Loucy (cell line): Measurements from ENCODE around the gene MRPL2.
"Not testable (repeated sequence)": the region's sequence is repeated elsewhere in the genome, so short reads cannot be mapped to it uniquely, and the experiment has no call there.

Source experiments
- H2AFZ ChIP-seq: fragments of 200-600 bp; sonication (generic); 2 replicates; pipeline ENCODE4 v1.6.0; 2016; ENCODE audit warnings: antibody characterized with exemption, mild to moderate bottlenecking, low read length, moderate library complexity
- H3F3A ChIP-seq: fragments of 200-600 bp; 2 replicates; pipeline ENCODE4 v1.6.0; 2016; ENCODE audit warnings: antibody characterized with exemption, low read depth, mild to moderate bottlenecking
- H3K27me3 ChIP-seq: fragments of 200-600 bp; sonication (generic); 2 replicates; pipeline ENCODE4 v1.6.1; 2014; ENCODE audit warnings: low read length, mild to moderate bottlenecking; ENCODE audit not compliant: insufficient read depth, poor library complexity, severe bottlenecking
- H3K36me3 ChIP-seq: fragments of 200-600 bp; sonication (generic); 2 replicates; pipeline ENCODE4 v1.6.1; 2016; ENCODE audit warnings: low read length; ENCODE audit not compliant: insufficient read depth
- H3K4me1 ChIP-seq: fragments of 200-600 bp; sonication (generic); 2 replicates; pipeline ENCODE4 v1.5.1; 2014; ENCODE audit warnings: low read length, mild to moderate bottlenecking; ENCODE audit not compliant: insufficient read depth, poor library complexity, severe bottlenecking
- H3K4me2 ChIP-seq: fragments of 200-600 bp; sonication (generic); 2 replicates; pipeline ENCODE4 v1.6.0; 2014; ENCODE audit warnings: antibody characterized with exemption, low read length, low read depth, mild to moderate bottlenecking; ENCODE audit not compliant: poor library complexity, severe bottlenecking
- H3K4me3 ChIP-seq: fragments of 200-600 bp; sonication (generic); 2 replicates; pipeline ENCODE4 v1.5.1; 2014; ENCODE audit warnings: low read length, mild to moderate bottlenecking, mixed read lengths; ENCODE audit not compliant: poor library complexity, severe bottlenecking
- H3K79me2 ChIP-seq: fragments of 200-600 bp; sonication (generic); 2 replicates; pipeline ENCODE4 v1.6.1; 2014; ENCODE audit warnings: low read length; ENCODE audit not compliant: insufficient read depth
- H3K9ac ChIP-seq: fragments of 200-600 bp; sonication (generic); 2 replicates; pipeline ENCODE4 v1.6.0; 2014; ENCODE audit warnings: mild to moderate bottlenecking, low read depth, low read length, moderate library complexity; ENCODE audit not compliant: poor library complexity, severe bottlenecking
- H3K9me2 ChIP-seq: fragments of 200-600 bp; sonication (generic); replicated peaks from 2 replicates; pipeline ENCODE4 v1.6.1; 2016; ENCODE audit warnings: low read depth, low read length, mixed read lengths
- H3K9me3 ChIP-seq: fragments of 200-600 bp; sonication (generic); 2 replicates; pipeline ENCODE4 v1.6.1; 2014; ENCODE audit warnings: mild to moderate bottlenecking, antibody characterized with exemption, low read length, low read depth; ENCODE audit not compliant: insufficient read depth
- H4K20me1 ChIP-seq: fragments of 200-600 bp; sonication (generic); 2 replicates; pipeline ENCODE4 v1.6.0; 2014; ENCODE audit warnings: antibody characterized with exemption, low read length, mild to moderate bottlenecking; ENCODE audit not compliant: insufficient read depth, poor library complexity, severe bottlenecking
- EZH2phosphoT487 ChIP-seq: fragments of 200-600 bp; IDR thresholded peaks from 2 replicates; pipeline ENCODE4 v1.6.1; 2018; ENCODE audit warnings: antibody characterized with exemption, mild to moderate bottlenecking, moderate library complexity, borderline replicate concordance
- TF ChIP-seq, protein P1 (sequence below): fragments of 200-600 bp; sonication (generic); conservative IDR thresholded peaks from 2 replicates; pipeline ENCODE4 v1.5.1; 2014; ENCODE audit warnings: mild to moderate bottlenecking, antibody characterized with exemption, low read length

The MRPL2 gene

DNA sequence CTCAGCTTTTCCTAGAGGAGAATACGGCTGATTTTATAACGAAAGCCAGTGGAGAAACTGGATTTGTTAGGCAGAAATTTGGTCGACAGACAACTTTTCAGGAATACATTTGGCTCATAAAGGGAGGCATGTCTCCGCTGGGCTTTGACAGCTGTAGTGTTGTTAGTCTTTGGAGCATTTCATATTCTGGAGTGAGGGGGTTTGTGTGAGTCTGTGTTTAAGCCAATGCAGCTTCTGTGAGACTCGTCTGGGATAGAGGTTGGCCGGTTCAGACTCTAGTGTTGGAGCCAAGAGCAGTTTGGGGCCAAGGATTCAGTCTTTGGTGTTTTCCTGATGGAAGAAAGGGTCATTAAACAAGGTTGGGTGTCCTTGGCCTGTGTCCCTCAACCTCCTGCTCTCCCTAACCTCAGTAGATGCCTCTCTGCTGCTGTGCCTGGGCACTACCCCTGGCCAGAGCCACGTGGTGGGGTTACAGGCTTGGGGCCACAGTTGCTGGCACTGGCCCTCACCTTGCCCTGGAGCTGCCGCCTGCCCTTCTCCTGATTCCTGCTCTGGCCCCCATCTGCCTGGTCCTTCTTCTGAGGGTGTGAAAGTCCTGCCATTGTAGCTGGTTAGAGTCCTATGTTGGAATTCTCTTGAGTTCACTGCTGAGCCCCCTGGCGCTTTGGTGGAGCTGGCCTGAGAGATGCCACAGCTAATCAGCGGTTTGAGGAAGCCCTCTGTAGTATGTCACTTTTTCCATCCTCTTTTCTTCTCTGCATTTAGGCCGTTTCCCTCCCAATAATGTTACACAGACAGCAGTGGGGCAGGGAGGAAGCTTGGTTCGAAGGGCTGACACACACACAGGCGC, 23.8 kb upstream of the MRPL2 start:
- Histone ChIP-seq H3K36me3 (no peaks in the 10 kb centered on the region), H3K79me2 (peaks cover 85% of the 10 kb centered on the region), H3K9me2 (no peaks in the 10 kb centered on the region), H3K27me3 (no peaks in the 10 kb centered on the region), H3K9ac (no peak overlapping the region), H3F3A (no peaks in the 10 kb centered on the region), H4K20me1 (peaks cover 7% of the 10 kb centered on the region), H3K4me3 (no peak overlapping the region), H3K4me1 (peaks cover 42% of the 10 kb centered on the region), H2AFZ (no peak overlapping the region), H3K9me3 (no peaks in the 10 kb centered on the region), H3K4me2 (peak overlapping the region; percentile 13)
- no peak for TF ChIP-seq EZH2phosphoT487
- TF ChIP-seq, protein P1, sequence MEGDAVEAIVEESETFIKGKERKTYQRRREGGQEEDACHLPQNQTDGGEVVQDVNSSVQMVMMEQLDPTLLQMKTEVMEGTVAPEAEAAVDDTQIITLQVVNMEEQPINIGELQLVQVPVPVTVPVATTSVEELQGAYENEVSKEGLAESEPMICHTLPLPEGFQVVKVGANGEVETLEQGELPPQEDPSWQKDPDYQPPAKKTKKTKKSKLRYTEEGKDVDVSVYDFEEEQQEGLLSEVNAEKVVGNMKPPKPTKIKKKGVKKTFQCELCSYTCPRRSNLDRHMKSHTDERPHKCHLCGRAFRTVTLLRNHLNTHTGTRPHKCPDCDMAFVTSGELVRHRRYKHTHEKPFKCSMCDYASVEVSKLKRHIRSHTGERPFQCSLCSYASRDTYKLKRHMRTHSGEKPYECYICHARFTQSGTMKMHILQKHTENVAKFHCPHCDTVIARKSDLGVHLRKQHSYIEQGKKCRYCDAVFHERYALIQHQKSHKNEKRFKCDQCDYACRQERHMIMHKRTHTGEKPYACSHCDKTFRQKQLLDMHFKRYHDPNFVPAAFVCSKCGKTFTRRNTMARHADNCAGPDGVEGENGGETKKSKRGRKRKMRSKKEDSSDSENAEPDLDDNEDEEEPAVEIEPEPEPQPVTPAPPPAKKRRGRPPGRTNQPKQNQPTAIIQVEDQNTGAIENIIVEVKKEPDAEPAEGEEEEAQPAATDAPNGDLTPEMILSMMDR = no peak

DNA sequence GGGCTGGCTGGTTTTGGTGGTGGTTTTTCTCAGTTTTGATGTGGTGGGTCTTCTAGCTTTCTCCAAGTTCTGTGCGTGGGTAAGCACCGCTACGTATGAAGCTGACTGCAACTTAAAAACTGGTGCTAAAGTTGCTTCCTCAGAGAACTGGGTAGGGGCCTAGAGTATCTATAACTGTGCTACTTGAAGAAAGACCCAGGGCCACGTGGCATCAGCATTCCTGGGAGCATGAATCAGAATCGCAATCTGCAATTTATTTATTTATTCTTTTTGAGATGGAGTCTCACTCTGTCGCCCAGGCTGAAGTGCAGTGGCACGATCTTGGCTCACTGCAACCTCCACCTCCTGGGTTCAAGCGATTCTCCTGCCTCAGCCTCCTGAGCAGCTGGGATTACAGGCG, 22.7 kb upstream of the MRPL2 start:
- Histone ChIP-seq H3K4me1 (peaks cover 49% of the 10 kb centered on the region), H4K20me1 (peaks cover 11% of the 10 kb centered on the region), H3K79me2 (peaks cover 85% of the 10 kb centered on the region)
- not testable (repeated sequence) for H3K9me2 ChIP-seq, H3K36me3 ChIP-seq, H3K9ac ChIP-seq, H3F3A ChIP-seq, H3K9me3 ChIP-seq, H3K27me3 ChIP-seq, H3K4me2 ChIP-seq, H2AFZ ChIP-seq, H3K4me3 ChIP-seq

DNA sequence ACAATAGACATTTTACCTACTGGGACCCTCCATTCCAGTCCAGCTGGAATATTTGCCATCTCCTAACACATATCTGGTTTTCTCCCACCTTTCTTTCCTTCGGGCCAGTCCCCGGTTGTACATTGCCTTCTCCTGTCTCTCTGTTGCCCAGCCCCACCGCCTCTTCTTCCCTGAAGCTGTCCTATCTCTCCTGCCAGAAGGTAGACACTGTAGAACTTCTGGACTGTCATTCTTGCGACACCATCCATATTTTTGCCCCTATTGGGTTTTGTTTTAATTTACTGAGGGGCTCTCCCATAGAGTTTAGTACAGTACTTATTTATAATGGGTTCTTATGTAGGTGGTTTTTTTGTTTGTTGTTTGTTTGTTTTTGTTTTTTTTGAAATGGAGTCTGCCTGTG, 21.8 kb upstream of the MRPL2 start:
- no peak overlapping the region for H3K4me2 ChIP-seq
- peaks cover 11% of the 10 kb centered on the region for H4K20me1 ChIP-seq
- H2AFZ ChIP-seq = no peak overlapping the region

More for the DNA sequence above, 21.8 kb upstream of the MRPL2 start:
- Histone ChIP-seq H3F3A (no peaks in the 10 kb centered on the region), H3K27me3 (no peaks in the 10 kb centered on the region), H3K4me3 (no peak overlapping the region), H3K9me3 (no peaks in the 10 kb centered on the region), H3K36me3 (no peaks in the 10 kb centered on the region), H3K9ac (no peak overlapping the region), H3K79me2 (peaks cover 83% of the 10 kb centered on the region), H3K9me2 (no peaks in the 10 kb centered on the region), H3K4me1 (peaks cover 42% of the 10 kb centered on the region)
- no peak for TF ChIP-seq EZH2phosphoT487
- TF ChIP-seq, protein P1 = no peak
